CD4-positive, alpha-beta T cell treated with Interleukin-10 for 1 hour (primary cell): ENCODE data around the gene IL1F10.
A peak's percentile ranks its signal among the peaks of the same experiment; 100 is the strongest.

Experiments used
- DNase-seq: peaks from one replicate; pipeline ENCODE4 v3.0.0-alpha.2; 2020

Gene IL1F10

GRCh38 chr2:113113807-113114206 is 46.0 kb downstream of the IL1F10 start:
- no peak for DNase-seq

- no peak for DNase-seq
These were observed 46.6 kb downstream of the IL1F10 start for GRCh38 chr2:113114224-113114945.

- DNase-seq = no peak
These were observed 47.2 kb downstream of the IL1F10 start for GRCh38 chr2:113114996-113115395.

GRCh38 chr2:113116100-113116958 is 48.6 kb downstream of the IL1F10 start:
- DNase-seq = peak; percentile 34

- no peak for DNase-seq
These were observed 49.9 kb downstream of the IL1F10 start for GRCh38 chr2:113117541-113118262.

GRCh38 chr2:113118263-113118657 is 50.5 kb downstream of the IL1F10 start:
- DNase-seq = no peak

- no peak for DNase-seq
These were observed 51.3 kb downstream of the IL1F10 start for GRCh38 chr2:113119111-113119510.

GRCh38 chr2:113120861-113121260 is 53.1 kb downstream of the IL1F10 start:
- no peak for DNase-seq

GRCh38 chr2:113122364-113122763 is 54.6 kb downstream of the IL1F10 start:
- no peak for DNase-seq

GRCh38 chr2:113123726-113124125 is 56.0 kb downstream of the IL1F10 start:
- no peak for DNase-seq

GRCh38 chr2:113124181-113124961 is 56.6 kb downstream of the IL1F10 start:
- no peak for DNase-seq
